H1 (cell line): ENCODE results near the gene KIF26B. TPM values are rescaled to one million over a fixed set of nuclear protein-coding genes. Genes with fewer than 3 reads are reported as not detected.

Experiments
- CTCF ChIA-PET: fragments of 300-600 bp; sonication (Branson Sonifier 250); formaldehyde crosslinking; loops from one replicate; lab custom pipeline; 2021; ENCODE audit not compliant: partially characterized antibody; lab: Charles Lee
- POLR2A ChIA-PET: fragments of 300-600 bp; sonication (Branson Sonifier 250); formaldehyde crosslinking; loops from one replicate; lab custom pipeline; 2021; ENCODE audit warnings: inconsistent platforms; ENCODE audit not compliant: partially characterized antibody; lab: Charles Lee
- DNase-seq, 2 experiments: peaks; one replicate each; pipeline versions ENCODE4 v3.0.0 to v3.0.0-alpha.2; 2010 to 2022; ENCODE audit warnings: low spot score in 2 of 2, low read depth in 1 of 2, mixed read lengths in 1 of 2
- FAIRE-seq: peaks from 2 replicates; lab custom pipeline; 2011; peaks lifted over from hg19 to GRCh38; lab: Jason Lieb, UNC
- H2AFZ ChIP-seq: 2 replicates; pipeline ENCODE4 v1.8.1; 2012; ENCODE audit warnings: low read length, inconsistent platforms
- H2AK5ac ChIP-seq: 2 replicates; pipeline ENCODE4 v1.6.1; 2013; ENCODE audit warnings: low read depth, low read length
- H2BK120ac ChIP-seq: replicated peaks from 2 replicates; pipeline ENCODE3; 2013; ENCODE audit warnings: low read depth, low read length, inconsistent platforms
- H2BK12ac ChIP-seq: 2 replicates; pipeline ENCODE4 v1.6.1; 2013; ENCODE audit warnings: low read depth, low read length
- H2BK15ac ChIP-seq: 2 replicates; pipeline ENCODE4 v1.6.1; 2013; ENCODE audit warnings: low read length
- H2BK20ac ChIP-seq: 2 replicates; pipeline ENCODE4 v1.6.1; 2013; ENCODE audit warnings: low read length
- H2BK5ac ChIP-seq: 2 replicates; pipeline ENCODE4 v1.6.1; 2013; ENCODE audit warnings: low read depth, low read length
- H3K14ac ChIP-seq: 2 replicates; pipeline ENCODE4 v1.6.1; 2013; ENCODE audit warnings: inconsistent platforms; ENCODE audit not compliant: insufficient read length
- H3K18ac ChIP-seq: 2 replicates; pipeline ENCODE4 v1.6.1; 2013; ENCODE audit warnings: low read length; ENCODE audit errors: extremely low read depth
- H3K23ac ChIP-seq: 2 replicates; pipeline ENCODE4 v1.6.1; 2013; ENCODE audit warnings: inconsistent platforms; ENCODE audit not compliant: insufficient read length
- H3K23me2 ChIP-seq: 2 replicates; pipeline ENCODE4 v1.6.1; 2013; ENCODE audit warnings: low read depth, low read length
- H3K27ac ChIP-seq: 2 replicates; pipeline ENCODE4 v1.6.1; 2011; ENCODE audit warnings: low read depth, low read length, inconsistent platforms
- H3K27me3 ChIP-seq, 4 experiments: replicated peaks in 1 of 4; 1 replicate in 1 of 4; 2 replicates in 3 of 4; pipeline versions ENCODE4 v1.6.1 to v1.8.1; 2011 to 2013; ENCODE audit warnings: low read length in 3 of 4, mild to moderate bottlenecking in 3 of 4, inconsistent platforms in 2 of 4, mixed read lengths in 2 of 4, moderate library complexity in 1 of 4; ENCODE audit not compliant: control insufficient read depth in 3 of 4, insufficient read depth in 3 of 4; ENCODE audit errors: extremely low read depth in 1 of 4
- H3K36me3 ChIP-seq, 4 experiments: 2 replicates each; pipeline versions ENCODE4 v1.6.1 to v1.8.1; 2011 to 2013; ENCODE audit warnings: mild to moderate bottlenecking in 4 of 4, low read length in 3 of 4, moderate library complexity in 2 of 4, control low read depth in 1 of 4, inconsistent platforms in 1 of 4; ENCODE audit not compliant: insufficient read depth in 4 of 4, control insufficient read depth in 2 of 4
- H3K4ac ChIP-seq: replicated peaks from 2 replicates; pipeline ENCODE3; 2013; ENCODE audit warnings: low read length, low read depth, mixed read lengths, inconsistent platforms; ENCODE audit not compliant: insufficient read length
- H3K4me1 ChIP-seq, 4 experiments: replicated peaks in 1 of 4; 1 replicate in 1 of 4; 2 replicates in 3 of 4; pipeline versions ENCODE4 v1.6.1 to v1.8.1; 2011 to 2013; ENCODE audit warnings: low read length in 3 of 4, inconsistent platforms in 2 of 4, mixed read lengths in 1 of 4; ENCODE audit not compliant: insufficient read depth in 4 of 4, control insufficient read depth in 3 of 4
- H3K4me2 ChIP-seq, 2 experiments: 2 replicates each; pipeline versions ENCODE4 v1.6.1 to v1.8.1; 2011 to 2013; ENCODE audit warnings: low read depth in 2 of 2, low read length in 2 of 2, control low read depth in 1 of 2, inconsistent platforms in 1 of 2, mild to moderate bottlenecking in 1 of 2; ENCODE audit not compliant: insufficient read depth in 1 of 2
- H3K4me3 ChIP-seq, 4 experiments: fragments of 200-600, 300-600 bp in 1 of 4; sonication (generic), shearing (Covaris generic), sonication (Bioruptor Twin) in 1 of 4; 2 replicates each; pipeline versions ENCODE4 v1.5.1 to v1.8.1; 2011 to 2016; ENCODE audit warnings: low read length in 4 of 4, low read depth in 3 of 4, control low read depth in 2 of 4, inconsistent platforms in 2 of 4, mild to moderate bottlenecking in 2 of 4, mixed read lengths in 1 of 4, moderate library complexity in 1 of 4; ENCODE audit not compliant: insufficient read depth in 2 of 4; ENCODE audit errors: extremely low read depth in 1 of 4
- H3K56ac ChIP-seq: replicated peaks from 2 replicates; pipeline ENCODE3; 2013; ENCODE audit warnings: low read depth, mild to moderate bottlenecking, mixed read lengths, low read length, inconsistent platforms; ENCODE audit not compliant: insufficient read length
- H3K79me1 ChIP-seq: 2 replicates; pipeline ENCODE4 v1.6.1; 2013; ENCODE audit warnings: low read depth, low read length, control low read depth
- H3K79me2 ChIP-seq, 2 experiments: 2 replicates each; pipeline versions ENCODE4 v1.6.1 to v1.8.1; 2012 to 2013; ENCODE audit warnings: low read length in 2 of 2, mild to moderate bottlenecking in 2 of 2, inconsistent platforms in 1 of 2; ENCODE audit not compliant: insufficient read depth in 2 of 2, control insufficient read depth in 1 of 2
- H3K9ac ChIP-seq, 4 experiments: replicated peaks in 1 of 4; 1 replicate in 1 of 4; 2 replicates in 3 of 4; pipeline versions ENCODE4 v1.6.1 to v1.8.1; 2011 to 2013; ENCODE audit warnings: low read depth in 3 of 4, low read length in 3 of 4, control low read depth in 2 of 4, mild to moderate bottlenecking in 2 of 4, moderate library complexity in 2 of 4, inconsistent platforms in 1 of 4; ENCODE audit errors: extremely low read depth in 1 of 4
- H3K9me3 ChIP-seq, 2 experiments: 2 replicates each; pipeline versions ENCODE4 v1.6.1 to v1.8.1; 2012 to 2013; ENCODE audit warnings: mild to moderate bottlenecking in 2 of 2, moderate library complexity in 2 of 2, control low read depth in 1 of 2, inconsistent platforms in 1 of 2, low read depth in 1 of 2, low read length in 1 of 2, mixed read lengths in 1 of 2; ENCODE audit not compliant: insufficient read depth in 2 of 2
- H4K20me1 ChIP-seq, 2 experiments: replicated peaks in 1 of 2; 2 replicates each; pipeline versions ENCODE3 to v1.8.1; 2011 to 2013; ENCODE audit warnings: inconsistent platforms in 2 of 2, low read length in 2 of 2, mild to moderate bottlenecking in 1 of 2; ENCODE audit not compliant: insufficient read depth in 2 of 2, control insufficient read depth in 1 of 2
- H4K5ac ChIP-seq: 2 replicates; pipeline ENCODE4 v1.6.1; 2013; ENCODE audit warnings: low read length, low read depth, mixed read lengths, inconsistent platforms; ENCODE audit not compliant: insufficient read length
- H4K8ac ChIP-seq: 2 replicates; pipeline ENCODE4 v1.8.0; 2013; ENCODE audit warnings: mild to moderate bottlenecking, moderate library complexity, low read length, inconsistent platforms; ENCODE audit not compliant: insufficient read depth; ENCODE audit errors: extremely low read depth
- H4K91ac ChIP-seq: replicated peaks from 2 replicates; pipeline ENCODE3; 2013; ENCODE audit warnings: low read length, mixed read lengths, inconsistent platforms; ENCODE audit not compliant: insufficient read length
- BRCA1 ChIP-seq: IDR thresholded peaks from 2 replicates; pipeline ENCODE4 v1.6.1; 2012; ENCODE audit warnings: low read depth, low read length, improper control_type of control experiment
- CHD2 ChIP-seq: IDR thresholded peaks from 2 replicates; pipeline ENCODE4 v1.6.1; 2012; ENCODE audit warnings: low read length, improper control_type of control experiment
- CTCF ChIP-seq, 3 experiments: IDR thresholded peaks; 1 replicate in 2 of 3; 2 replicates in 1 of 3; pipeline versions ENCODE4 v1.5.1 to v1.6.1; 2011; ENCODE audit warnings: low read length in 3 of 3, mild to moderate bottlenecking in 3 of 3, inconsistent platforms in 2 of 3, low read depth in 1 of 3, moderate library complexity in 1 of 3; ENCODE audit not compliant: insufficient read depth in 1 of 3; ENCODE audit errors: control extremely low read depth in 1 of 3
- RAD21 ChIP-seq, 2 experiments: IDR thresholded peaks in 1 of 2; conservative IDR thresholded peaks in 1 of 2; 2 replicates each; pipeline ENCODE4 v1.6.1; 2011; ENCODE audit warnings: low read depth in 2 of 2, low read length in 2 of 2, improper control_type of control experiment in 1 of 2, inconsistent platforms in 1 of 2, mild to moderate bottlenecking in 1 of 2, moderate library complexity in 1 of 2
- TCF12 ChIP-seq: IDR thresholded peaks from 2 replicates; pipeline ENCODE4 v1.6.1; 2011; ENCODE audit warnings: low read depth, mild to moderate bottlenecking, low read length
- WGBS, 2 experiments: shearing (Covaris generic) in 1 of 2; methylation state at CpG; one replicate each; pipeline versions ENCODE4 v1.1.6 to v1.1.7; 2013 to 2015; ENCODE audit warnings: low lambda C conversion rate in 2 of 2, mixed read lengths in 2 of 2, inconsistent platforms in 1 of 2, low coverage in 1 of 2, missing lambda C conversion rate in 1 of 2; ENCODE audit not compliant: insufficient replicate concordance in 2 of 2, insufficient coverage in 1 of 2, insufficient read length in 1 of 2; ENCODE audit errors: extremely low coverage in 1 of 2, missing lambda C conversion rate in 1 of 2; 5-methylcytosine and 5-hydroxymethylcytosine counted together
- polyA plus RNA-seq, 7 experiments: library from polyadenylated mRNA; depleted of rRNA in 3 of 7; stranded (reverse) in 5 of 7; unstranded in 2 of 7; fragments of >200 nt in 5 of 7; fragments of 200-250 nt in 2 of 7; gene quantifications; 1 replicate in 5 of 7; 2 replicates in 1 of 7; 4 replicates in 1 of 7; pipeline versions ENCODE4 v1.2.1 to v1.2.3, GENCODE V29; 2011 to 2013; ENCODE audit warnings: missing spikeins in 2 of 7, mixed read lengths in 2 of 7
- total RNA-seq: library from RNA; stranded (reverse); fragmentation: NEBNext Ultra II Directional; extraction: Animal tissue kit (Norgen Biotek cat#: 25700); gene quantifications from 2 replicates; pipeline ENCODE4 v1.2.1, GENCODE V29; 2021
- TF ChIP-seq, protein P1 (sequence below): IDR thresholded peaks from 2 replicates; pipeline ENCODE4 v1.6.1; 2012; ENCODE audit warnings: inconsistent platforms

KIF26B gene
- total and polyA plus RNA-seq, 2 of the 8 experiments (the other 6 are each of a cell fraction or from before 2014, with no cell fraction given) = 0.06 to 0.28 TPM

GRCh38 chr1:245345191-245345884 lies 190.6 kb downstream of the KIF26B start:
- Histone ChIP-seq H3K79me2 (no peaks in the 10 kb centered on the region), H4K5ac (peak overlapping the region; percentile 34), H3K18ac (peak overlapping the region; percentile 79), H3K56ac (no peak overlapping the region), H3K4ac (peak overlapping the region; percentile 66), H2AFZ (peak overlapping the region; percentile 80), H3K4me1 (peaks cover 0 to 4% (median 3%) of the 10 kb centered on the region in 4 experiments; a peak in 3 of 7 replicates), H4K20me1 (no peaks in the 10 kb centered on the region), H2BK20ac (no peak overlapping the region), H3K36me3 (no peaks in the 10 kb centered on the region), H3K14ac (no peak overlapping the region), H2BK15ac (peak overlapping the region; percentile 96; the same call in 1 of the 2 replicates), H3K4me2 (peak overlapping the region; percentile 10 to 19), H2BK5ac (peak overlapping the region; percentile 36; the same call in 1 of the 2 replicates), H3K9me3 (no peaks in the 10 kb centered on the region), H4K91ac (peak overlapping the region; percentile 62), H3K27ac (no peak overlapping the region), H3K79me1 (no peaks in the 10 kb centered on the region), H2AK5ac (no peak overlapping the region), H2BK12ac (peak overlapping the region; percentile 55; the same call in 1 of the 2 replicates), H3K23me2 (no peaks in the 10 kb centered on the region; the same call in 1 of the 2 replicates), H3K27me3 (no peaks in the 10 kb centered on the region), H4K8ac (peak overlapping the region; percentile 28), H3K23ac (no peak overlapping the region), H2BK120ac (no peak overlapping the region), H3K9ac (no peak overlapping the region), H3K4me3 (0 out of 8 replicates have a peak overlapping the region, but pooled peaks of 1 of the 4 experiments have one; percentile 7)
- CTCF ChIA-PET = interaction anchor here (0.8 to 1.6 kb wide), 9 partner anchors 11 to 349 kb away, joined by 3 to 6 read pairs (median 4); no protein-coding TSS in a partner anchor
- POLR2A ChIA-PET = no interaction called here
- FAIRE-seq (peak; percentile 45), DNase-seq (peak in 1 of 2 experiments; percentile 67)
- 74% methylated on average over 25 of the region's 25 CpGs; no CpG with 5 or more reads in 1 of the 2 experiments for WGBS, 2 experiments
- peak; percentile 51 to 65 (median 59) for TF ChIP-seq CTCF (IDR thresholded peaks at IDR 0.05; ENCODE audit: control extremely low read depth in 1 of 3, insufficient read depth in 1 of 3, low read depth in 1 of 3, low read length in 3 of 3)
- no peak for TF ChIP-seq TCF12
- TF ChIP-seq, protein P1, sequence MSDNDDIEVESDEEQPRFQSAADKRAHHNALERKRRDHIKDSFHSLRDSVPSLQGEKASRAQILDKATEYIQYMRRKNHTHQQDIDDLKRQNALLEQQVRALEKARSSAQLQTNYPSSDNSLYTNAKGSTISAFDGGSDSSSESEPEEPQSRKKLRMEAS = peak; percentile 12; the same call in 1 of the 2 replicates
- TF ChIP-seq RAD21 (IDR thresholded peaks at IDR 0.05 in 1 of 2, conservative IDR thresholded peaks at IDR 0.05 in 1 of 2; ENCODE audit: low read depth in 2 of 2, low read length in 2 of 2) = peak; percentile 33 to 59; a peak in 3 of 4 replicates
- TF ChIP-seq CHD2 = peak; percentile 74
- TF ChIP-seq BRCA1 = 0 out of 2 replicates have a peak, but pooled peaks have one; percentile 34
